GM19043 (cell line): ENCODE results near the gene MRPS26.
A peak's percentile ranks its signal among the peaks of the same experiment; 100 is the strongest.
"Not testable (repeated sequence)": the region's sequence is repeated elsewhere in the genome, so short reads cannot be mapped to it uniquely, and the experiment has no call there.

Source experiments
- ATAC-seq: cut with Tn5 transposase; IDR thresholded peaks from one replicate; pipeline ENCODE4 v1.9.1; 2021; ENCODE audit warnings: low read depth; ENCODE audit not compliant: unreplicated experiment

The MRPS26 gene

DNA sequence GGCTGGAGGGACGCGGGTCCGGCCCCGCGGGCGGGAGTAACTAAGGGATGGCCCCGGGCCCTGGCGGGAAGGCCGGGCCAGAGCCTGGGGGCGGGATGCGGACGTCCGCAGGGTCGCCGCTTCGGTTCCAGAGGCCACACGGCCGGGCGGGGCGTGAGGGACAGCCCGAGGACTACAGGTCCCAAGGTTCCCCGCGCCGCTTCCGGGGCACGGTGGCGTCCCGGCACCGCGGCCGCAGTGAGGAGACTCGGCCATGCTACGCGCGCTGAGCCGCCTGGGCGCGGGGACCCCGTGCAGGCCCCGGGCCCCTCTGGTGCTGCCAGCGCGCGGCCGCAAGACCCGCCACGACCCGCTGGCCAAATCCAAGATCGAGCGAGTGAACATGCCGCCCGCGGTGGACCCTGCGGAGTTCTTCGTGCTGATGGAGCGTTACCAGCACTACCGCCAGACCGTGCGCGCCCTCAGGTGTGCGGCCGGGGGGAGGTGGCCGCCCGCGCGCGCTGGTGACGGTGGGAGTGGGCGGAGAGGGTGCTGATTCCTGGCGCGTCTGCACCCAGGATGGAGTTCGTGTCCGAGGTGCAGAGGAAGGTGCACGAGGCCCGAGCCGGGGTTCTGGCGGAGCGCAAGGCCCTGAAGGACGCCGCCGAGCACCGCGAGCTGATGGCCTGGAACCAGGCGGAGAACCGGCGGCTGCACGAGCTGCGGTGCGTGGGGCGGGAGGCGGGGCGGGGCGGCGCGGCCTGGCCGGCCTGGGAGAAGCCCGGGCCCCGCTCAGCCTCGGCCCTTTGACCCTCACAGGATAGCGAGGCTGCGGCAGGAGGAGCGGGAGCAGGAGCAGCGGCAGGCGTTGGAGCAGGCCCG is at the start of gene MRPS26:
TSS of gene MRPS26 (plus strand) at position 237 of the 861 bp plus-strand sequence. CDS start at position 254, 17 bp downstream.
- ATAC-seq, result peak; percentile 89

DNA sequence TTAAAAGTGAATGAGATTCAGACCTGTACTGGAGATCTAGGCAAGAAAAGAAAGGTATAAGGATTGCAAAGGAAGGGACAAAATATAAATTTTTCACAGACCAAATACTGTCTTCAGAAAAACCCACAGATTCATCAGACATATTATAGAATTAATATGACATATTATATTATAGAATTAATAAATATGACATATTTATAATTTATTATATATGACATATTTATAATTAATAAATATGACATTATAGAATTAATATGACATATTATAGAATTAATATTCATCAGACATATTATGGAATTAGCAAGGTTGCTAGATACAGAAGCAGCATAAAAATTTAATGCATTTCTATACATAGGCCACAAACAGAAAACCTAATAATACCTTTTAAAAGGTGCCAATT is 47.1 kb upstream of the MRPS26 start:
- ATAC-seq, result no peak

DNA sequence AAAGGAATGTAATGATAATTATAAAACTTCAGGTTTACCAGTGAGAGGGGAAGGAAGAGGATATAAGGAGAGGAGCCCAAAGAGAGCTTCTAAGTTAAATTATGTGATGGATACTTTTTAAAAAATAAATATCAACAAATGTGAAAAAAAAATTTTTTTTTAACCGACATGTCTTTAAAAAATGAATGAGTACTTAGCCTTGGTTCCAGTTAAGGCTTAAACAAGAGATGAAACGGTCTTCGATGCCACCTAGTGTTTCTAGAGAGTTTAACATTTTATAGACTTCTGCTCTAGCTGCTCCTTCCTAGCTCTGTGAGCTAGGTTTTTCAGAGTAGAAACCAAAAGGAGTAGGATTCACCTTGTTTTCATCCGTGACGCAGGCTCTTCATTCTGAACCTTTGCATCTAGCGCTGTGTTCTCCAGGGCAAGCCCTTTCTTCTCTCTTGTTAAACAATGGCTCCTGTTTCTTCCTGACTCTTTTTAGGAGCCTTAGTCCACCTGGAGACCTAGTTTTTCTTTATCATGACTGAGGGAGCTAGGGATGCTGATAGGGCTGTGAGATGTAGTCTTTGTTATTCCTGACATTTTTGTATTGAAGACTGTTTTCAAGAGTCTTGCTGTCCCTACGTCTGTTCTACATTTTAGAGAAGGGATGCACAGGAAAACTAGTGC is 44.9 kb upstream of the MRPS26 start:
- no peak for ATAC-seq

DNA sequence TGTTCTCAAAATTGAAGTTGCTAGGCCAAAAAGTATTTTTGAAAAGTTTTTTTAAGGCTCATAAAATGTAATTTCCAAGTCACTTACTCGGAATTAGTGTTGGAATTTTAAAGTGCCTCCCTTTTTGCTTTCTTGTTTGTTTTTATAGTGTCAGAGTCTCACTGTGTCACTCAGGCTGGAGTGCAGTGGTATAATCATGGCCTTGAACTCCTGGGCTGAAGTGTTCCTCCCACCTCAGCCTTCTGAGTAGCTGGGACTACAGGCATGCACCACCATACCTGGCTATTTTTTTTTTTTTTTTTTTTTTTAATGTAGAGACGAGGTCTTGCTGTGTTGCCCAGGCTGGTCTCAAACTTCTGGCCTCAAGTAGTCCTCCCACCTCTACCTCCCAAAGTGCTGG is 42.4 kb upstream of the MRPS26 start:
- ATAC-seq, result no peak

DNA sequence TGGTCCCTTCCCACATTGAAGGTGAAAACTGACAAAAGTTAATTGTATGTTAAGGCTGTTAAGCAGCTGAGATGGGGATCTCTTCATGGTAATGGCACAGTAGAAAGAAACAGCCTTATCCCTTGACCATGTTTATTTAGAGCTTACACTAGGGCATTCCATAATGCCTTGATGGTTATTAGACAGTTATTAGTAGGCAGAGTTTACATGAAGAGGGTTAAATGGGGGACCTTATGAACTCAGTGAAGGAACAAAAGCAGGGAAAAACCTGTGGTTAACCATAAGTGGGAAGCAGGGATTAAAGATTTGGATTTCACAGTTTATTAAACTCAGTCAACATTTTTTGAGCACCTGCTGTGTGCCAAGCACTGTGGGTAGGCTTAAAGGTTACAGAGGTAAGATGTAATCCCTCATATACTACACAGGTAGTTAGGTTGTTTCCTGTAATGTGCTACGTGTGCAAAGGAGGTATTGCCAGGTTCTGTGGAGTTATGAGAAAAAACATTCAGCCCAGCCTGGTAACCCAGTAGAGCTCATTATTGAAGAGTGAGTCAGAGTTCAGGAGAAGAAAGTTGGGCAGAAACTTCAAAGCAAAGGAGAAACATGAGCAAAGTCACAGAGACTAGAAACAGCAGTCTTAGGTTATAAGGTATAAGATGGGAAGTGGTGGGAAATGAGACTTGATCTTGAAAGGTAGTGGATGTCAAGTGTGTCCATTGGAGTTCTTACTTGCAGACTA is 34.7 kb upstream of the MRPS26 start:
- ATAC-seq, result no peak

DNA sequence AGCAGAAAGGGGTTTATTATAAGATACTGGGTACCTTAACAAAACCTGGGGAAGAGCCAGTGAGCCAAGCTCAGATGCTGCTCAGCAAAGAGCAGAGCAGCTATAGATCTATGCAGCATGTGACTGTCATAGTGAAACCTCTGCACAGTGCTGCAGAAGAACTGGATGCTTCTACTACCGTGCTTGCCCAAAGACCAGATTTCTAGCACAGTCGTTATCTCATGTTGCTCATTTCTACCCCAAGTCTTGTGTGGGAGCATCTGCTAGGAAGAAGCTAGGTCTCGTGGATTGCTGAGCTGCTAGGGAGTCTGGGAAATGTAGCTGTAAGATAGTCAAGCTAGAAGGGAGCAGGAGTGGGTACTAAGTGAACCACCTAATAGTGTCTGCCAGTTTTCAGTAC is 34.1 kb upstream of the MRPS26 start:
- ATAC-seq, result no peak

DNA sequence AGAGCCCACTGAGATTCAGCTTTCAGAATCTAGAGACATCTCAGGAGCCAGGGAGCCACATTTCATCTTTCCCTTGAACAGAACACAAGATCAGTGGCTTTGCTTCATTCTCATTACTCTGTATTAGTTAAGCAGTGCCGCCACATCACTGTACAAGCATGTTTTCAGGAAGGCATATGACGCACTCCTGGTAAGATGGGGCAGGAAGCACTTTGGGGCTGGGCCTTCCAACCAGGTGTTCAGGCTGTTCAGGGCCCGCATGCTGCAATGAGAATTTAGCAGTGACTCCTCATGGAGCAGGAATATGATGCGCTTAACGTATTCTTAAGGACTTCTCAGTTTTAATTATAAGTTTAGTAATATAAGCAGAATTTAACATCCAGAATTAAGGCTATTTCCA is 32.1 kb upstream of the MRPS26 start:
- no peak for ATAC-seq

DNA sequence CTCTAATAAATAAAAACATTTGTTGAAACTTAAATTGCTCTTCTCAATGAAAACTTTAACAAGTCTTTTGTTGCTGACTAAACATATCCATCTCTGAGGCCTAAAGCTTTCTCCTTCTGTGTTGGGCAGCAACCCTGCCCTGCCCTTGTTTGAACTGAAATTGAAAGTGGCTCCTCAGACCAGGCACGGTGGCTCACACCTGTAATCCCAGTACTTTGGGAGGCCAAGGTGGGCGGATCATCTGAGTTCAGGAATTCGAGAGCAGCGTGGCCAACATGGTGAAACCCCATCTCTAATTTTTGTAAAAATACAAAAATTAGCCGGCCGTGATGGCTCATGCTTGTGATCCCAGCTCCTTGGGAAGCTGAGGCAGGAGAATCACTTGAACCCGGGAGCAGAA is 31.7 kb upstream of the MRPS26 start:
- ATAC-seq, result no peak

DNA sequence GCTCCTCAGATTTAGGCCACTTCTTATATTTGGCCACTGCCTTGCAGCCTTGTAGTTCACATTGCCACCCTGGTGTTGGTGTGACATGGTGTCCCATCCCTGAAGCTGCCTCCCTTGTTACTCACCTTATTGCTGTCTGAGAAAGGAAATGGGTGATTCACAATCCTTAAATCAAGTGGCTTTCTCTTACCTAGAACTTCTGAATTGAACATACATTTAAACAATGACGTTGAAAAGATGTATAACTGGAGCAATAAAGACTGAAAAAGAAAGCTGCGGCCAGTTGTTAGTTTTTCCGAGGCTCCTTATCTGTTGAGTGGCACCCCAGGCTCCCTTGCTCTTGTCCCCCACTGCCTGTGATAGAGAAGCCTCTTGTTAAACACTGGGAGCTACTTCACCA is 31.2 kb upstream of the MRPS26 start:
- ATAC-seq, result no peak

DNA sequence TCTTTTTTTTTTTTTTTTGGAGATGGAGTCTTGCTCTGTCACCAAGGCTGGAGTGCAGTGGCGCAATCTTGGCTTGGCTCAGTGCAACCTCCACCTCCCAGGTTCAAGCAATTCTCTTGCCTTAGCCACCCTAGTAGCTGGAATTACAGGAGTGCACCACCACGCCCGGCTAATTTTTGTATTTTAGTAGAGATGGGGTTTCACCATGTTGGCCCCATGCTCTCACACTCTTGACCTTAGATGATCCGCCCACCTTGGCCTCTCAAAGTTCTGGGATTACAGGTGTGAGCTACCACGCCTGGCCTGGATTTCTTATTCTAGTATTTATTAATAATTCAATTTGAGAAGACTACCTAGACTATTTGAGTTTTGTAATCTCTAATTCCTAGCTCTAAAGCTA is 30.6 kb upstream of the MRPS26 start:
- ATAC-seq, result not testable (repeated sequence)

DNA sequence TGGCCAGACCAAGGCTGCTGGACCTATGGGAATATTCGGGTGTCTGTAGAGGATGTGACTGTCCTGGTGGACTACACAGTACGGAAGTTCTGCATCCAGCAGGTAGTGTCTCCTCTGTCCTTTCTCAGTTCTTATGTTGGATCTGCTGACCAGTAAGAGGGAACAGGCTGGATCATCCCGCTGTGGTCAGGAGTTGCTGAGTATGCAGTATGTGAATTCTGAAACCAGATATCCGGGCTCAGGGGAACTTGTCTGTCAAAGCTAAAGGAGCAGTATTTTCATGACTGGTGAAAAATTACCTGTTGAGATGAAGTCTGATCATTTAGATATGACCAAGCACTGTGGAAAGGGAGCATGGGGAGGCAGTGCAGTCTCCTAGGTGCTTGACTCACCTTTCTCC is 24.5 kb upstream of the MRPS26 start:
- no peak for ATAC-seq

DNA sequence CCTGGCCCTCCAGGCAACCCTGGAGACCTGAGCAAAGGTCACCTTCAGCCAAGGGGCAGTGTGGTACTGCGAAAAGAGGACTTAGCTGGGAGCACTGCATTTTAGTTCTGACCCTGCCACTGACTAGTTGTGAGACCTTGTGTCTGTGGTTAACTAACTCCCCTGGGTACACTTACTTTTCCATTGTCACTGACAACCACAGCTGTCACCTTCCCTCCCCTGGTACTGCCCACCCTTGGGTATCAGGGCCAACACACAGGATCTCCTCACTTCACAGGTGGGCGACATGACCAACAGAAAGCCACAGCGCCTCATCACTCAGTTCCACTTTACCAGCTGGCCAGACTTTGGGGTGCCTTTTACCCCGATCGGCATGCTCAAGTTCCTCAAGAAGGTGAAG is 24.1 kb upstream of the MRPS26 start:
- ATAC-seq, result no peak

DNA sequence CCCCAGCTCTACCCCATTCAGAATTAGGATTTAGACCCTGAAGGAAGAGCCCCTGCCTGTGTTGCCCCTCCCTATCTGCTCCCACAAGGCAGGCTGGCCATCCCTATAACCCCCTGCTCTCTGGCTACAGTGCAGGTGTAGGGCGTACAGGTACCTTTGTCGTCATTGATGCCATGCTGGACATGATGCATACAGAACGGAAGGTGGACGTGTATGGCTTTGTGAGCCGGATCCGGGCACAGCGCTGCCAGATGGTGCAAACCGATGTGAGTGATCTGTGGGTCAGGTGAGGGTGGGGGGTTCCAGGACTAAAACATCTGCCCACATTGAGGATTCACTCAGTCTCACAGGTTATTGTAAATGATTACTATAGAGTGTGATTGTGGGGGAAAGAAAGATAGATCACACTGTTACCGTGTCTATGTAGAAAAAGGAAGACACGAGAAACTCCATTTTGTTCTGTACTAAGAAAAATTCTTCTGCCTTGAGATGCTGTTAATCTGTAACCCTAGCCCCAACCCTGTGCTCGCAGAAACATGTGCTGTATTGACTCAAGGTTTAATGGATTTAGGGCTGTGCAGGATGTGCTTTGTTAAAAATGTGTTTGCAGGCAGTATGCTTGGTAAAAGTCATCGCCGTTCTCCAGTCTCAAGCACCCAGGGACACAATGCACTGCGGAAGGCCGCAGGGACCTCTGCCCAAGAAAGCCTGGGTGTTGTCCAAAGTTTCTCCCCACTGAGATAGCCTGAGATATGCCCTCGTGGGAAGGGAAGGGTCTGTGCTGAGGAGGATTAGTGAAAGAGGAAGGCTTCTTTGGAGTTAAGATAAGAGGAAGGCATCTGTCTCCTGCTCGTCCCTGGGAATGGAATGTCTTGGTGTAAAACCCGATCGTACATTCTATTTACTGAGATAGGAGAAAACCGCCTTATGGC is 23.0 kb upstream of the MRPS26 start:
- ATAC-seq, result not testable (repeated sequence)

DNA sequence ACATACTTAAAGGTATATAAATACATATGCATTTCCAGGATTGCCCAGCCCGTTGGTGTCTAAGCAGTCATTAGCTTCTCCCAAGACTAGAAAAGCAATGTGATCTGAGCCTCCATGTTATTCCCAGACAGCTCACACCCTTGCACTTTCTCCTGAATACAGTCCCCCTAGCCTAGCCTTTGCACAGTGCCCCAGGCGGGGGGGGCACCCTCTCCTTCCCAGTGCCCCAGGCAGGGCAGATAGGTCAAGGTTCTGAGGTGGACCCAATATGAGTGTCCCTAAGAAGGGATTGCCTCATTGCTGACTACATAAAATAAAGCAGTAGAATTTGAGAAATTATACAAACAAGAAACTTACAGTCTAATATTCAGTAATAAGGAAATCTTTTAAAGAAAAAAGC is 17.9 kb upstream of the MRPS26 start:
- no peak for ATAC-seq

DNA sequence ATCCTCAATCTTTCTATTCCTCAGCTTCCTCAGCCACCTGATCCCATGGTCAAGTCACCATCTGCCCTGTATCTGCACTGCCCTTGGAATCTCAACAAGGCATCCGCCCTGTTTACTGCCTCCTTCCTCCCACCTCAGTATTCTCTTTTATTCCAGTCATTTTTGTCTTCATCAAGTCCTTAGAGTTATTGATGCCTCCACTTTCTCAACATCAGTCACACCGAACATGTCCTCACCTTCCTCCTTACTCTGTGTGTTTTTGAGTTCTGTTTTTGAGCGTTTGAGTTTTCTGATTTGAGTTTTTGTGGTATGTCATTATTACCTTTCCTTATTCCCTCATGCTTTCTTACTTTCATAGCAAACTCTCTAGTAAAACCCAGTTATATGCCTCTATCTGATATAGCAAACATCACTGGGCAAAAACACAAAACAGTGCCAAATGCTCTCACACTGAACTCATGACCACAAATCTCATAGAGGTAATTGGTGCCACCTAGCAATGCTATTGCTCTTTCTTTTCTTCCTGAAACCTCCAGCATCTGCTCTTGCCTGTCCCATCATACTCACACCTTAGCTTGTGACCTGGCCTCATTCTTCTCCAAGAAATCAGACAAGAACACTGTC is 14.2 kb upstream of the MRPS26 start:
- ATAC-seq, result no peak

DNA sequence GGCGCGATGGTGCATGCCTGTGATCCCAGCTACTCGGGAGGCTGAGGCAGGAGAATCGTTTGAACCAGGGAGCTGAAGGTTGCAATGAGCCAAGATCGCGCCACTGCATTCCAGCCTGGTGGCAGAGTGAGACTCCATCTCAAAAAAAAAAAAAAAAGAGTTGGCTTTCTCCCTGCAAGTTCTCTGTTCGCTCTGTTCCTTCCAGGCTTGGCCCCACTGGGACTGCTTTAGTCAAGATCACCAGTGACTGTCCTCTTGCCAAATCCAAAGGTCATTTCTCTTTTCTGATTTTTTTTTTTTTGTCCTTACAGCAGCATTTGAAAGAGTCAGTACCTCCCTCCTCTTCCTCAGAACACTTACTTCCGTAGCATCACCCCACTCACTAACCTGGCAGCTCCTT is 13.2 kb upstream of the MRPS26 start:
- ATAC-seq, result no peak

DNA sequence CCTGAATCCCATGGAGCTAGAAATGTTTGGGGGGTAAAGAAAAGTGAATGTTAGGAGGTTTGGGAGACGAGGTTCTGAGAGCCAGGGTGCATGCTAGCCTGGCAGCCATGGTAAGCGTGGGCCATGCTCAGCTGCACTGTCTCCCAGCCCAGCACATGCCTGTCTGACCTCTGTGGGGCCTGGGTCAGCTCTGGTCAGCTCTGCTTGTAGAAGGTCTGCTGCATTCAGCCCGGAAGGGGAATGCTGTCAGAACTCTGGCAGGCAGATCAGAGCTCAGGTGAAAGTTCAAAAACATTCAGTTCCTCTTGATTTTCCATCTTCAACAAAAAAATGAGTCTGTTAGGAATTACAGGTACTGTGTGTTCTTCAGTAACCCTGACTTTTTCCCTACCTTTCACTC is 8.2 kb upstream of the MRPS26 start:
- ATAC-seq, result no peak

DNA sequence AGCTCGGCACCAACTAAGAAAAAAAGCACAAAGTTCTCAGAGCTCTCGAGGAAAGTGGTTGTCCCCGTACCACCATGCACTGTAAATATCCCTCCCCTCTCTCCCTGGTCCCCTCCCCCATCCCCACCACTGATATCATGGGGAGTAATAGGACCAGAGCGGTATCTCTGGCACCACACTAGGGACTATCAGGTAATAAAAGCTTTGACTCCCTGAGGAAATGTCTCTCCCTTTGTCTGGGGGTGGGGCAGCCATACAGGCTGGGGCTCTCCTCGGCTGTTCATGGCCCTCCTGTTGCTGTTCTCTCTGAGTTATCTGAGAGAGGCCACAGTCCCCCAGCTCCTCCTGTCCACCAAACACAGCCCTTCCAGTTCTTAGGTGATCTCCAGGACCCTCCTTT is 7.4 kb upstream of the MRPS26 start:
- no peak for ATAC-seq

DNA sequence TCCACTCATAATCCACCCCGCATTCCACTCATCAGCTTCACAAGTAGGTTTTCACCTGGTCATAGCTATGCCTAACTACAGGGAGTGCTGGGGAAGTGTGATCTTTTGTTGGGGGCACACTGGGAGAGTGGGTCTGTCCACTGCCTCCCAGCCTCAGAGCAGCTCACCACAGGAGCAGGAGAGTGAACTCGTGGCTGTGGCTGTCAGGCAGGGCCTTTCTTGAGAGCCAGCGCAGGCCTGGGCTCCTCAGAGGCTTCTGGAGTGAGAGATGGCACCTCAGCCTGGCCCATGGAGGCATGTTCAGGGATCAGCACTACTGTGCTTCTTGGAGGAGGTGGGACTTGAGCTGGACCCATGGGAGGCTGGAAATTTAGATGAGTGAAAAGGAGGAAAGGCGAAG is 6.4 kb upstream of the MRPS26 start:
- ATAC-seq, result no peak

DNA sequence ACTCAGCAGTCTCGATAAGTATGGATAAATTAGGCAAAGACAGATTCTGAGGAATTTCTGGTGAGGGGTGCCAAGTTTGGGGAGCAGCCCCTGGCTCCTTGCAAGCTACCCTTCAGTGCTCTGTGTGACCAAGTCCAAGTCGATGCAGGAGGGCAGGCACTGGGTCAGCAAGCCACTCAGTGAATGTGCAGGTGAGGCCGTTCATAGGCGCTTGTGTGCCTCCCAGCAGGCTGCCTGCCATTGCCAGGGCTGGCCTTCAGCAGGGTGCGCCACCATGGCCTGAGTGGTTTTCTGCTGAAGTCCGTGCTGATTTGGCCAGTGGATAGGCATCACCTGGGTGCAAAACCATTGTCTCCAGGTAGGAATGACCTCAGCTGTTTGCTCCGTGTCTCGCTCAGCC is 5.8 kb upstream of the MRPS26 start:
- ATAC-seq, result no peak
